ENCODE data around the gene MSRB3.

GRCh38 chr12:65296508-65297265 is 18.2 kb downstream of the MSRB3 start:
- TF ChIP-seq CTCF (IDR thresholded peaks at IDR 0.05), result no peak
- TF ChIP-seq HMGXB4 (CRISPR knock-in tag; IDR thresholded peaks at IDR 0.05), result no peak
- no peak for TF ChIP-seq CBFB (CRISPR knock-in tag; IDR thresholded peaks at IDR 0.05; ENCODE audit: low read depth)
